ENCODE results near the gene EHD4.

EHD4 gene

GRCh38 chr15:41848631-41849030 is 123.7 kb downstream of the EHD4 start:
- no peak for TF ChIP-seq ZFX (IDR thresholded peaks at IDR 0.05)
- TF ChIP-seq CTCF (conservative IDR thresholded peaks at IDR 0.05) = no peak
- no peak overlapping the region for H3K27ac ChIP-seq

GRCh38 chr15:41847981-41848380 is 124.4 kb downstream of the EHD4 start:
- no peak overlapping the region for H3K27ac ChIP-seq
- TF ChIP-seq ZFX (IDR thresholded peaks at IDR 0.05) (no peak), CTCF (conservative IDR thresholded peaks at IDR 0.05) (no peak)

- H3K27ac ChIP-seq = no peak overlapping the region
- TF ChIP-seq ZFX (IDR thresholded peaks at IDR 0.05) = no peak
- TF ChIP-seq CTCF (conservative IDR thresholded peaks at IDR 0.05) = no peak
Measured at GRCh38 chr15:41847206-41847605, 125.2 kb downstream of the EHD4 start.
